ENCODE measurements around the gene DCUN1D2. TPM values are rescaled to one million over a fixed set of nuclear protein-coding genes. Genes with fewer than 3 reads are reported as not detected.

Gene DCUN1D2
- total RNA-seq, 1 donor from 2014 or later, result 17.0 TPM

GRCh38 chr13:113532156-113532806 is 41.8 kb upstream of the DCUN1D2 start:
- H3K27ac Mint-ChIP-seq (ENCODE audit: unreplicated experiment), result no peak overlapping the region
- DNase-seq (ENCODE audit: low spot score), result peak; percentile 72
- H3K36me3 Mint-ChIP-seq (ENCODE audit: low read depth), result peaks cover 37% of the 10 kb centered on the region

GRCh38 chr13:113531041-113531873 is 40.7 kb upstream of the DCUN1D2 start:
- no peak overlapping the region for H3K27ac Mint-ChIP-seq (ENCODE audit: unreplicated experiment)
- H3K36me3 Mint-ChIP-seq (ENCODE audit: low read depth), result peaks cover 37% of the 10 kb centered on the region
- H3K27me3 Mint-ChIP-seq (ENCODE audit: low read depth), result no peaks in the 10 kb centered on the region
- no peak for TF ChIP-seq CTCF (IDR thresholded peaks at IDR 0.05)
- DNase-seq (ENCODE audit: low spot score), result peak; percentile 77
- no peak overlapping the region for H3K4me3 Mint-ChIP-seq (ENCODE audit: unreplicated experiment)
- H3K4me1 Mint-ChIP-seq (ENCODE audit: low read depth), result no peaks in the 10 kb centered on the region
- no peaks in the 10 kb centered on the region for H3K9me3 Mint-ChIP-seq (ENCODE audit: low read depth)

More at GRCh38 chr13:113532156-113532806, 41.8 kb upstream of the DCUN1D2 start:
- Mint-ChIP-seq H3K27me3 (ENCODE audit: low read depth) (no peaks in the 10 kb centered on the region), H3K9me3 (ENCODE audit: low read depth) (no peaks in the 10 kb centered on the region), H3K4me3 (ENCODE audit: unreplicated experiment) (no peak overlapping the region), H3K4me1 (ENCODE audit: low read depth) (no peaks in the 10 kb centered on the region)
- no peak for TF ChIP-seq CTCF (IDR thresholded peaks at IDR 0.05)

- DNase-seq (ENCODE audit: low spot score), result no peak
- no peak for TF ChIP-seq CTCF (IDR thresholded peaks at IDR 0.05)
- Mint-ChIP-seq H3K9me3 (ENCODE audit: low read depth) (no peaks in the 10 kb centered on the region), H3K27ac (ENCODE audit: unreplicated experiment) (no peak overlapping the region), H3K4me1 (ENCODE audit: low read depth) (no peaks in the 10 kb centered on the region), H3K36me3 (ENCODE audit: low read depth) (peaks cover 36% of the 10 kb centered on the region), H3K27me3 (ENCODE audit: low read depth) (no peaks in the 10 kb centered on the region), H3K4me3 (ENCODE audit: unreplicated experiment) (no peak overlapping the region)
These were observed 38.3 kb upstream of the DCUN1D2 start for GRCh38 chr13:113528813-113529180.

- Mint-ChIP-seq H3K27ac (ENCODE audit: unreplicated experiment) (no peak overlapping the region), H3K27me3 (ENCODE audit: low read depth) (no peaks in the 10 kb centered on the region), H3K4me3 (ENCODE audit: unreplicated experiment) (no peak overlapping the region)
These were observed 37.7 kb upstream of the DCUN1D2 start for GRCh38 chr13:113528101-113528812.

More at GRCh38 chr13:113528101-113528812, 37.7 kb upstream of the DCUN1D2 start:
- no peak for TF ChIP-seq CTCF (IDR thresholded peaks at IDR 0.05)
- H3K36me3 Mint-ChIP-seq (ENCODE audit: low read depth), result peaks cover 40% of the 10 kb centered on the region
- no peak for DNase-seq (ENCODE audit: low spot score)
- H3K9me3 Mint-ChIP-seq (ENCODE audit: low read depth), result no peaks in the 10 kb centered on the region
- no peaks in the 10 kb centered on the region for H3K4me1 Mint-ChIP-seq (ENCODE audit: low read depth)

All from chondrocyte (in vitro differentiated cells).